ENCODE measurements around the gene CRHBP. TPM values are rescaled to one million over a fixed set of nuclear protein-coding genes. Genes with fewer than 3 reads are reported as not detected.

The CRHBP gene
- total and polyA plus RNA-seq, 9 of the 15 experiments (the other 6 are each of a cell fraction or from before 2014, with no cell fraction given) = not detected

DNA sequence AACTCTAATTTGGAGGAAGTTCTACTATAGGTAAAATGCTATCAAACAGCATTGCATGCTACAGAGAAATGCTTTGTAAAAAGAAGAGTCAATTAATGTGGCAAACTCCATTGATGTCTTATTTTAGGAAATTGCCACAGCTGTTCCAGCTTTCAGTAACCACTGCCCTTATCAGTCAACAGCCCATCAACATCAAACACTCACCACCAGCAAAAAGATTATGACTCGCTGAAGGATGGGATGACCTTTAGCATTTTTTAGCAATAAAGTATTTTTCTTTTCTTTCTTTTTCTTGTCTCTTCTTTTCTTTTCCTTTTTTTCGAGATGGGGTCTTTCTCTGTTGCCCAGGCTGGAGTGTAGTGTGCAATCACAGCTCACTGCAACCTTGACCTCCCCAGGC, 26.0 kb downstream of the CRHBP start (continued):
- TF ChIP-seq, protein P1, sequence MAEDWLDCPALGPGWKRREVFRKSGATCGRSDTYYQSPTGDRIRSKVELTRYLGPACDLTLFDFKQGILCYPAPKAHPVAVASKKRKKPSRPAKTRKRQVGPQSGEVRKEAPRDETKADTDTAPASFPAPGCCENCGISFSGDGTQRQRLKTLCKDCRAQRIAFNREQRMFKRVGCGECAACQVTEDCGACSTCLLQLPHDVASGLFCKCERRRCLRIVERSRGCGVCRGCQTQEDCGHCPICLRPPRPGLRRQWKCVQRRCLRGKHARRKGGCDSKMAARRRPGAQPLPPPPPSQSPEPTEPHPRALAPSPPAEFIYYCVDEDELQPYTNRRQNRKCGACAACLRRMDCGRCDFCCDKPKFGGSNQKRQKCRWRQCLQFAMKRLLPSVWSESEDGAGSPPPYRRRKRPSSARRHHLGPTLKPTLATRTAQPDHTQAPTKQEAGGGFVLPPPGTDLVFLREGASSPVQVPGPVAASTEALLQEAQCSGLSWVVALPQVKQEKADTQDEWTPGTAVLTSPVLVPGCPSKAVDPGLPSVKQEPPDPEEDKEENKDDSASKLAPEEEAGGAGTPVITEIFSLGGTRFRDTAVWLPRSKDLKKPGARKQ (CRISPR knock-in tag; IDR thresholded peaks at IDR 0.05) = no peak
- TF ChIP-seq SMARCA4 (IDR thresholded peaks at IDR 0.05) = no peak
- TF ChIP-seq SRSF3 (IDR thresholded peaks at IDR 0.05; ENCODE audit: insufficient read depth, low read length) = no peak
- TF ChIP-seq, protein P2, sequence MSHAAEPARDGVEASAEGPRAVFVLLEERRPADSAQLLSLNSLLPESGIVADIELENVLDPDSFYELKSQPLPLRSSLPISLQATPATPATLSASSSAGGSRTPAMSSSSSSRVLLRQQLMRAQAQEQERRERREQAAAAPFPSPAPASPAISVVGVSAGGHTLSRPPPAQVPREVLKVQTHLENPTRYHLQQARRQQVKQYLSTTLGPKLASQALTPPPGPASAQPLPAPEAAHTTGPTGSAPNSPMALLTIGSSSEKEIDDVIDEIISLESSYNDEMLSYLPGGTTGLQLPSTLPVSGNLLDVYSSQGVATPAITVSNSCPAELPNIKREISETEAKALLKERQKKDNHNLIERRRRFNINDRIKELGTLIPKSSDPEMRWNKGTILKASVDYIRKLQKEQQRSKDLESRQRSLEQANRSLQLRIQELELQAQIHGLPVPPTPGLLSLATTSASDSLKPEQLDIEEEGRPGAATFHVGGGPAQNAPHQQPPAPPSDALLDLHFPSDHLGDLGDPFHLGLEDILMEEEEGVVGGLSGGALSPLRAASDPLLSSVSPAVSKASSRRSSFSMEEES (CRISPR knock-in tag; IDR thresholded peaks at IDR 0.05) = no peak
- TF ChIP-seq CBFA2T3 (IDR thresholded peaks at IDR 0.05) = peak; percentile 44; the same call in 1 of the 2 replicates
- TF ChIP-seq ZNF695 (CRISPR knock-in tag; IDR thresholded peaks at IDR 0.05) = no peak
- TF ChIP-seq GABPB2 (CRISPR knock-in tag; conservative IDR thresholded peaks at IDR 0.05) = no peak
- no peak for TF ChIP-seq CBX3 (IDR thresholded peaks at IDR 0.05; ENCODE audit: borderline replicate concordance in 1 of 2, low read length in 2 of 2)
- TF ChIP-seq, protein P3, sequence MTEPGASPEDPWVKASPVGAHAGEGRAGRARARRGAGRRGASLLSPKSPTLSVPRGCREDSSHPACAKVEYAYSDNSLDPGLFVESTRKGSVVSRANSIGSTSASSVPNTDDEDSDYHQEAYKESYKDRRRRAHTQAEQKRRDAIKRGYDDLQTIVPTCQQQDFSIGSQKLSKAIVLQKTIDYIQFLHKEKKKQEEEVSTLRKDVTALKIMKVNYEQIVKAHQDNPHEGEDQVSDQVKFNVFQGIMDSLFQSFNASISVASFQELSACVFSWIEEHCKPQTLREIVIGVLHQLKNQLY (CRISPR knock-in tag; conservative IDR thresholded peaks at IDR 0.05) = no peak
- TF ChIP-seq, protein P4, sequence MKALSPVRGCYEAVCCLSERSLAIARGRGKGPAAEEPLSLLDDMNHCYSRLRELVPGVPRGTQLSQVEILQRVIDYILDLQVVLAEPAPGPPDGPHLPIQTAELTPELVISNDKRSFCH (CRISPR knock-in tag; IDR thresholded peaks at IDR 0.05) = no peak
- TF ChIP-seq, protein P4 (tag; IDR thresholded peaks at IDR 0.05) = peak; percentile 94
- TF ChIP-seq FOXJ2 (tag; IDR thresholded peaks at IDR 0.05) = no peak
- no peak for TF ChIP-seq FOXK2 (conservative IDR thresholded peaks at IDR 0.05 in 1 of 2, IDR thresholded peaks at IDR 0.05 in 1 of 2; ENCODE audit: low read depth in 2 of 2)
- TF ChIP-seq, protein P5, sequence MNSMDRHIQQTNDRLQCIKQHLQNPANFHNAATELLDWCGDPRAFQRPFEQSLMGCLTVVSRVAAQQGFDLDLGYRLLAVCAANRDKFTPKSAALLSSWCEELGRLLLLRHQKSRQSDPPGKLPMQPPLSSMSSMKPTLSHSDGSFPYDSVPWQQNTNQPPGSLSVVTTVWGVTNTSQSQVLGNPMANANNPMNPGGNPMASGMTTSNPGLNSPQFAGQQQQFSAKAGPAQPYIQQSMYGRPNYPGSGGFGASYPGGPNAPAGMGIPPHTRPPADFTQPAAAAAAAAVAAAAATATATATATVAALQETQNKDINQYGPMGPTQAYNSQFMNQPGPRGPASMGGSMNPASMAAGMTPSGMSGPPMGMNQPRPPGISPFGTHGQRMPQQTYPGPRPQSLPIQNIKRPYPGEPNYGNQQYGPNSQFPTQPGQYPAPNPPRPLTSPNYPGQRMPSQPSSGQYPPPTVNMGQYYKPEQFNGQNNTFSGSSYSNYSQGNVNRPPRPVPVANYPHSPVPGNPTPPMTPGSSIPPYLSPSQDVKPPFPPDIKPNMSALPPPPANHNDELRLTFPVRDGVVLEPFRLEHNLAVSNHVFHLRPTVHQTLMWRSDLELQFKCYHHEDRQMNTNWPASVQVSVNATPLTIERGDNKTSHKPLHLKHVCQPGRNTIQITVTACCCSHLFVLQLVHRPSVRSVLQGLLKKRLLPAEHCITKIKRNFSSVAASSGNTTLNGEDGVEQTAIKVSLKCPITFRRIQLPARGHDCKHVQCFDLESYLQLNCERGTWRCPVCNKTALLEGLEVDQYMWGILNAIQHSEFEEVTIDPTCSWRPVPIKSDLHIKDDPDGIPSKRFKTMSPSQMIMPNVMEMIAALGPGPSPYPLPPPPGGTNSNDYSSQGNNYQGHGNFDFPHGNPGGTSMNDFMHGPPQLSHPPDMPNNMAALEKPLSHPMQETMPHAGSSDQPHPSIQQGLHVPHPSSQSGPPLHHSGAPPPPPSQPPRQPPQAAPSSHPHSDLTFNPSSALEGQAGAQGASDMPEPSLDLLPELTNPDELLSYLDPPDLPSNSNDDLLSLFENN (IDR thresholded peaks at IDR 0.05; ENCODE audit: low read depth in 2 of 2, low read length in 2 of 2) = no peak
- TF ChIP-seq, protein P6, sequence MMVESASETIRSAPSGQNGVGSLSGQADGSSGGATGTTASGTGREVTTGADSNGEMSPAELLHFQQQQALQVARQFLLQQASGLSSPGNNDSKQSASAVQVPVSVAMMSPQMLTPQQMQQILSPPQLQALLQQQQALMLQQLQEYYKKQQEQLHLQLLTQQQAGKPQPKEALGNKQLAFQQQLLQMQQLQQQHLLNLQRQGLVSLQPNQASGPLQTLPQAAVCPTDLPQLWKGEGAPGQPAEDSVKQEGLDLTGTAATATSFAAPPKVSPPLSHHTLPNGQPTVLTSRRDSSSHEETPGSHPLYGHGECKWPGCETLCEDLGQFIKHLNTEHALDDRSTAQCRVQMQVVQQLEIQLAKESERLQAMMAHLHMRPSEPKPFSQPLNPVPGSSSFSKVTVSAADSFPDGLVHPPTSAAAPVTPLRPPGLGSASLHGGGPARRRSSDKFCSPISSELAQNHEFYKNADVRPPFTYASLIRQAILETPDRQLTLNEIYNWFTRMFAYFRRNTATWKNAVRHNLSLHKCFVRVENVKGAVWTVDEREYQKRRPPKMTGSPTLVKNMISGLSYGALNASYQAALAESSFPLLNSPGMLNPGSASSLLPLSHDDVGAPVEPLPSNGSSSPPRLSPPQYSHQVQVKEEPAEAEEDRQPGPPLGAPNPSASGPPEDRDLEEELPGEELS (CRISPR knock-in tag; IDR thresholded peaks at IDR 0.05; ENCODE audit: borderline replicate concordance) = no peak
- no peak for TF ChIP-seq NR2C1 (IDR thresholded peaks at IDR 0.05)
- TF ChIP-seq NR2C1 (tag; IDR thresholded peaks at IDR 0.05) = no peak
- no peak for TF ChIP-seq MEF2A (IDR thresholded peaks at IDR 0.05; ENCODE audit: control insufficient read depth, low read depth, low read length)
- TF ChIP-seq HDAC6 (IDR thresholded peaks at IDR 0.05; ENCODE audit: low read depth, low read length) = no peak

All from K562 (cell line).